K562 (cell line): ENCODE measurements around the gene PDIA4. TPM values are rescaled to one million over a fixed set of nuclear protein-coding genes. Genes with fewer than 3 reads are reported as not detected.

ENCODE experiments used
- CUX1 ChIP-seq: fragments of 200-800 bp; sonication (Bioruptor generic); IDR thresholded peaks from 2 replicates; pipeline ENCODE4 v1.6.1; 2016; ENCODE audit warnings: missing genetic modification characterization, missing compliant biosample characterization
- FOXP4 ChIP-seq: sonication (generic); formaldehyde crosslinking; IDR thresholded peaks from 2 replicates; pipeline ENCODE4 v1.8.0; 2022; ENCODE audit warnings: mild to moderate bottlenecking, missing genetic modification reagents, borderline replicate concordance
- HLTF ChIP-seq: fragments of 450-650 bp; IDR thresholded peaks from 2 replicates; pipeline ENCODE4 v1.6.1; 2016
- MLX ChIP-seq, 2 experiments: fragments of 450-650 bp in 1 of 2; sonication (generic) in 1 of 2; formaldehyde crosslinking; conservative IDR thresholded peaks; 2 replicates each; pipeline versions ENCODE4 v1.4.0 to v1.8.1; 2020 to 2022; ENCODE audit warnings: mild to moderate bottlenecking in 1 of 2, missing genetic modification reagents in 1 of 2
- MYBL2 ChIP-seq, 2 experiments: fragments of 450-650 bp in 1 of 2; sonication (generic) in 1 of 2; formaldehyde crosslinking in 1 of 2; IDR thresholded peaks; 2 replicates each; pipeline versions ENCODE4 v1.6.1 to v1.8.1; 2017 to 2022; ENCODE audit warnings: borderline replicate concordance in 1 of 2, inconsistent platforms in 1 of 2, low read depth in 1 of 2, mild to moderate bottlenecking in 1 of 2, missing genetic modification reagents in 1 of 2, moderate library complexity in 1 of 2
- POLR2AphosphoS5 ChIP-seq: IDR thresholded peaks from 2 replicates; pipeline ENCODE4 v1.6.1; 2011; ENCODE audit warnings: mild to moderate bottlenecking, low read depth, low read length, moderate library complexity; ENCODE audit not compliant: control insufficient read depth, insufficient read depth
- POLR3A ChIP-seq: IDR thresholded peaks from 2 replicates; pipeline ENCODE4 v1.6.1; 2011; ENCODE audit warnings: borderline replicate concordance, mild to moderate bottlenecking, moderate library complexity; ENCODE audit not compliant: insufficient read length, insufficient read depth; ENCODE audit errors: extremely low read depth
- RBM22 ChIP-seq: fragments of 200-400 bp; formaldehyde crosslinking; IDR thresholded peaks from 2 replicates; pipeline ENCODE4 v1.6.1; 2018; ENCODE audit warnings: low read length, low read depth; ENCODE audit not compliant: poor library complexity, severe bottlenecking
- TCF3 ChIP-seq: sonication (generic); formaldehyde crosslinking; IDR thresholded peaks from 2 replicates; pipeline ENCODE4 v1.4.0; 2020; ENCODE audit warnings: mild to moderate bottlenecking, missing genetic modification reagents
- ZBTB2 ChIP-seq: fragments of 450-650 bp; IDR thresholded peaks from 2 replicates; pipeline ENCODE4 v1.6.1; 2016; ENCODE audit warnings: antibody characterized with exemption
- ZKSCAN8 ChIP-seq: fragments of 200-800 bp; sonication (Bioruptor generic); IDR thresholded peaks from 2 replicates; pipeline ENCODE4 v1.6.1; 2016; ENCODE audit warnings: missing genetic modification characterization, missing compliant biosample characterization
- ZNF175 ChIP-seq: fragments of 200-800 bp; sonication (Bioruptor generic); IDR thresholded peaks from 2 replicates; pipeline ENCODE4 v1.6.1; 2016; ENCODE audit warnings: low read depth, mild to moderate bottlenecking, missing genetic modification characterization, missing compliant biosample characterization
- ZNF395 ChIP-seq: fragments of 200-800 bp; sonication (Bioruptor generic); IDR thresholded peaks from 2 replicates; pipeline ENCODE4 v1.6.1; 2017; ENCODE audit warnings: missing genetic modification characterization, missing compliant biosample characterization
- ZSCAN32 ChIP-seq: fragments of 450-650 bp; formaldehyde crosslinking; IDR thresholded peaks from 2 replicates; pipeline ENCODE4 v1.4.0; 2020; ENCODE audit warnings: mild to moderate bottlenecking, moderate library complexity
- polyA plus RNA-seq, 8 experiments: library from polyadenylated mRNA; depleted of rRNA in 4 of 8; stranded (reverse) in 5 of 8; unstranded in 3 of 8; fragments of >200 nt; fragmentation: Nextera tagmentation in 2 of 8; fragmentation: Illumina TruSeq in 1 of 8; extraction: Ambion mirVana in 2 of 8; extraction: Trizol in 1 of 8; gene quantifications; 2 replicates each; pipeline versions ENCODE4 v1.2.1 to v1.2.3, GENCODE V29; 2011 to 2014; ENCODE audit warnings: inconsistent platforms in 1 of 8, missing spikeins in 1 of 8
- total RNA-seq, 7 experiments: library from RNA; depleted of rRNA in 6 of 7; stranded (reverse); fragments of >200 nt in 6 of 7; fragmentation: Illumina TruSeq in 2 of 7; extraction: Trizol in 2 of 7; gene quantifications; 2 replicates each; pipeline versions ENCODE4 v1.2.1 to v1.2.3, GENCODE V29; 2011 to 2021; ENCODE audit warnings: low replicate concordance in 1 of 7

PDIA4 gene
- total and polyA plus RNA-seq, 9 of the 15 experiments (the other 6 are each of a cell fraction or from before 2014, with no cell fraction given), result 9.1 to 175 (median 146) TPM

GRCh38 chr7:148962823-148963582 is 65.3 kb downstream of the PDIA4 start (continued):
- TF ChIP-seq CUX1 (CRISPR knock-in tag) (no peak), POLR2AphosphoS5 (no peak), MLX (CRISPR knock-in tag; conservative IDR thresholded peaks at IDR 0.05) (no peak), RBM22 (no peak), ZKSCAN8 (CRISPR knock-in tag) (no peak), ZBTB2 (no peak; the same call in 1 of the 2 replicates), HLTF (peak; percentile 18; the same call in 1 of the 2 replicates), ZSCAN32 (CRISPR knock-in tag) (no peak), TCF3 (CRISPR knock-in tag) (no peak; the same call in 1 of the 2 replicates), MYBL2 (IDR thresholded peaks at IDR 0.05; ENCODE audit: low read depth) (no peak), MYBL2 (CRISPR knock-in tag; IDR thresholded peaks at IDR 0.05; ENCODE audit: borderline replicate concordance) (no peak), ZNF175 (CRISPR knock-in tag) (no peak), ZNF395 (CRISPR knock-in tag) (no peak; the same call in 1 of the 2 replicates), POLR3A (peak; percentile 90), FOXP4 (no peak)
